ENCODE data around the gene ADI1.

Gene ADI1

GRCh38 chr2:3505771-3506170 is 13.6 kb downstream of the ADI1 start:
- no peak for TF ChIP-seq CEBPB (IDR thresholded peaks at IDR 0.05)
- TF ChIP-seq YY1 (IDR thresholded peaks at IDR 0.05; ENCODE audit: low read depth) = no peak
- TF ChIP-seq TEAD4 (IDR thresholded peaks at IDR 0.05) = no peak
- no peak for TF ChIP-seq ZBTB7A (IDR thresholded peaks at IDR 0.05; ENCODE audit: low read depth)
- TF ChIP-seq FOXM1 (IDR thresholded peaks at IDR 0.05; ENCODE audit: borderline replicate concordance, low read depth) = no peak
- TF ChIP-seq RAD21 (IDR thresholded peaks at IDR 0.05; ENCODE audit: low read depth) = no peak
- no peak for TF ChIP-seq MAX (IDR thresholded peaks at IDR 0.05)
- TF ChIP-seq CREB1 (IDR thresholded peaks at IDR 0.05; ENCODE audit: low read depth) = no peak
- TF ChIP-seq NFIC (IDR thresholded peaks at IDR 0.05) = no peak
- TF ChIP-seq REST (IDR thresholded peaks at IDR 0.05; ENCODE audit: low read depth) = no peak
- TF ChIP-seq TAF1 (IDR thresholded peaks at IDR 0.05; ENCODE audit: low read depth) = no peak
- no peak for TF ChIP-seq EGR1 (IDR thresholded peaks at IDR 0.05)
- no peak for TF ChIP-seq TCF12 (IDR thresholded peaks at IDR 0.05; ENCODE audit: low read depth)
- TF ChIP-seq USF1 (IDR thresholded peaks at IDR 0.05) = no peak
- no peak for TF ChIP-seq EP300 (IDR thresholded peaks at IDR 0.05; ENCODE audit: borderline replicate concordance)

GRCh38 chr2:3504741-3505140 is 14.6 kb downstream of the ADI1 start:
- no peak for TF ChIP-seq EP300 (IDR thresholded peaks at IDR 0.05; ENCODE audit: borderline replicate concordance)
- no peak for TF ChIP-seq TAF1 (IDR thresholded peaks at IDR 0.05; ENCODE audit: low read depth)
- TF ChIP-seq REST (IDR thresholded peaks at IDR 0.05; ENCODE audit: low read depth) = no peak
- TF ChIP-seq CREB1 (IDR thresholded peaks at IDR 0.05; ENCODE audit: low read depth) = no peak
- no peak for TF ChIP-seq MAX (IDR thresholded peaks at IDR 0.05)
- no peak for TF ChIP-seq CEBPB (IDR thresholded peaks at IDR 0.05)

- TF ChIP-seq TCF12 (IDR thresholded peaks at IDR 0.05; ENCODE audit: low read depth) (no peak), CEBPB (IDR thresholded peaks at IDR 0.05) (no peak), YY1 (IDR thresholded peaks at IDR 0.05; ENCODE audit: low read depth) (no peak)
Measured at GRCh38 chr2:3503483-3503882, 15.8 kb downstream of the ADI1 start.

GRCh38 chr2:3503046-3503445 is 16.3 kb downstream of the ADI1 start:
- TF ChIP-seq USF1 (IDR thresholded peaks at IDR 0.05) = no peak
- TF ChIP-seq NFIC (IDR thresholded peaks at IDR 0.05) = no peak
- no peak for TF ChIP-seq CEBPB (IDR thresholded peaks at IDR 0.05)
- no peak for TF ChIP-seq TCF12 (IDR thresholded peaks at IDR 0.05; ENCODE audit: low read depth)
- no peak for TF ChIP-seq MAX (IDR thresholded peaks at IDR 0.05)
- TF ChIP-seq CREB1 (IDR thresholded peaks at IDR 0.05; ENCODE audit: low read depth) = no peak
- TF ChIP-seq RAD21 (IDR thresholded peaks at IDR 0.05; ENCODE audit: low read depth) = no peak
- no peak for TF ChIP-seq TEAD4 (IDR thresholded peaks at IDR 0.05)
- no peak for TF ChIP-seq ZBTB7A (IDR thresholded peaks at IDR 0.05; ENCODE audit: low read depth)
- no peak for TF ChIP-seq TAF1 (IDR thresholded peaks at IDR 0.05; ENCODE audit: low read depth)
- no peak for TF ChIP-seq FOXM1 (IDR thresholded peaks at IDR 0.05; ENCODE audit: borderline replicate concordance, low read depth)
- TF ChIP-seq EP300 (IDR thresholded peaks at IDR 0.05; ENCODE audit: borderline replicate concordance) = no peak
- TF ChIP-seq REST (IDR thresholded peaks at IDR 0.05; ENCODE audit: low read depth) = no peak
- TF ChIP-seq YY1 (IDR thresholded peaks at IDR 0.05; ENCODE audit: low read depth) = no peak
- no peak for TF ChIP-seq EGR1 (IDR thresholded peaks at IDR 0.05)

Measured in Ishikawa (cell line).